HG03135 (cell line): Measurements from ENCODE around the gene ELP2.
"Not testable (repeated sequence)": the region's sequence is repeated elsewhere in the genome, so short reads cannot be mapped to it uniquely, and the experiment has no call there.

Experiments used
- ATAC-seq: cut with Tn5 transposase; IDR thresholded peaks from one replicate; pipeline ENCODE4 v1.9.1; 2021; ENCODE audit warnings: mild to moderate bottlenecking, moderate library complexity; ENCODE audit not compliant: unreplicated experiment

ELP2 gene

GRCh38 chr18:36187193-36187825, 57.6 kb downstream of the ELP2 start, which contains the start of gene MOCOS:
Gene MOCOS, plus strand, starts transcription at chr18:36187497. Its CDS starts 43 bp downstream, at chr18:36187540.
- peak; percentile 55 for ATAC-seq

DNA sequence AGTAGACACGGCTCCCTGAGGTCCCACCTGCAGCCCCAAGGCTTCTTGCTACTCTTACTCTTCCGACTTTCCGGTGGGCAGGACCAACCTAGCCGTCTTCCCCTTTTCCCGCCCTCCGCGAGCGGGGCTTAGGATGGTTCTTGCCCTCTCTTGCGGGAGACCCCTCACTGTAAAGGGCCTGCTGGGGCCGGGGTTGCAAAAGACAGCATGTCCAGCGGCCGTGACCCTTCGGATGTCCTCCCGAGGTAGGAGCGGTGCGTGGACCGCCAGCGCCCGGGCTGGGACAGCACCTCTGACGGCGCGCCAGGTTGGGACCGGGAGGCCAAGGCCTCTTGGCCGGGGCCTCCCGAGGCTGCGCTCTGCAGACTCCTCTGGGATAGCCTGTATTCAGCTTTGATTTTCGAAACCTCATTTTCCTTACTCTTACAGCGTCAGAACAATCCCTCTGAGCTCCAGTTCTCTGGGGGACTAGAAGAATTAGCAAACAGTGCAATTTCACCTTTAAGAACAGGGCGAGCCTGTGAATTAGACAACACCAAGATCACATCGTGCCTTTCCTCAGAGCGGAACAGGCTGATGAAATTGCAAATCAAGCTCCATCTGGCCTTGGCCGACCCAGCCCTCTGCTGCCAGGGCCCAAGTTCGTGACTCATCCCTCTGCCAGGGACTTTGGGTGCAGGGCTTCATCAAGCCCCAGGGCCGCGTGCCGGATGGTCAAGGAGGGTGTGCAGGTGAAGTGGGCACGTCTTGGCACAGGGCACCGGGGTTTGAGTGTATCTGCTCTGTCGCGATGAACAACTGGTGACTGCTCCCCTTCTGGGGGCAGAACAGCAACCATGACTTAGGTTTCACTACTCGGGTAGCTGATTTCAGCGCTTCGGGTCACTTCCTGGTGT, 58.4 kb downstream of the ELP2 start:
- no peak for ATAC-seq

DNA sequence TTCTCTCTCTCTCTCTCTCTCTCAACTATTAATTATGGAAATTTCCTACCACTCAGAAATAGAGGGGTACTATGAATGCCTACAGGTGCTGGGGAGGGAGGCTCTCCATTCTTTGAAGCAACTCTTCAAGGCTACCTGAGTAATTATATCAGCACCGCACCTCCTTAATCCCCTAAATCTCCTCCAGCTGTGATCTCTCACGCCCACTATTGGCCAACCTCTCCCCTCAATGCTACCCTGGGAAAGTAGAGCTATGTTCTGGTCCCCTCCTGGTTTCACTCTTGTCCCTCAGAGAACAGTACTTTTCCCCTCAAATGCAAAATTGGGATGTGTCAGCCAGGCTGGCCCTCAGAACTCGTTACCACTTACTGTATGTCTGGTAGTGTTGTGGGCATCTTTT, 59.2 kb downstream of the ELP2 start:
- ATAC-seq = no peak

DNA sequence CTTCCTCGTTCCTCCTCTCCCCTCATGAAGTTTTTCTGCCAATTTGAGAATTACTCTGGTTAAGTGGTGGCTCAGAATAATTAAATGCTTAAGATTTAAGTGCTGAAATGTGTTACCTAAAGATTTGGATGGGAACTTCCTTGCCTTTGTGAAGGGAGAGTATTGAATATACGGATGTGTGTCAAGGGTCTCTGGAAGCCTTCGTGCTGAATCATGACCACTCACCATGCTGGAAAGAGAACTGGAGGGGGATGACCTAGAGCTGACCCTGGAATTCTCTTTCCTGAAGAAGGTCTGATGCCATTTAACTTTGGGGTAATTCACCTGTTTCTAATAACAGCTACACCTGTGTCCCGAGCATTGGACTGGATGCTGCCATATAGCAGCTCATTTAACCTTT, 59.8 kb downstream of the ELP2 start:
- no peak for ATAC-seq

- ATAC-seq = no peak
These were observed 61.6 kb downstream of the ELP2 start for GRCh38 chr18:36191286-36191685.

DNA sequence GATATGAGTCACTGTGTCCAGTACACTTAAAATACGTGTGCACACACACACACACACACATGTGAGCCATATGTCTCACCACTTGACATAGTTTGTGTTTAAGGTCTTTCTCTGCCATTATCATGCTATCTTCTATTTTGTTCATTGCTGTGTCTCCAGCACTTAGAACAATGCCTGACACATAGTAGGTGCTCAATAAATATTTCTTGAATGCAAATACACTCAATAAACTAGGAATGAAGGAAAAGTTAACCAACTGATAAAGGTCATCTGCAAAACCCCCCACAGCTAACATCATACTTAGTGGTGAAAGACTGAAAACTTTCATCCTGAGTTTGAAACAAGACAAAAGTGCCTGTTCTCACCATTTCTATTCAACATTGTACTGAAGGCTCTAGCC, 62.0 kb downstream of the ELP2 start:
- ATAC-seq = no peak

DNA sequence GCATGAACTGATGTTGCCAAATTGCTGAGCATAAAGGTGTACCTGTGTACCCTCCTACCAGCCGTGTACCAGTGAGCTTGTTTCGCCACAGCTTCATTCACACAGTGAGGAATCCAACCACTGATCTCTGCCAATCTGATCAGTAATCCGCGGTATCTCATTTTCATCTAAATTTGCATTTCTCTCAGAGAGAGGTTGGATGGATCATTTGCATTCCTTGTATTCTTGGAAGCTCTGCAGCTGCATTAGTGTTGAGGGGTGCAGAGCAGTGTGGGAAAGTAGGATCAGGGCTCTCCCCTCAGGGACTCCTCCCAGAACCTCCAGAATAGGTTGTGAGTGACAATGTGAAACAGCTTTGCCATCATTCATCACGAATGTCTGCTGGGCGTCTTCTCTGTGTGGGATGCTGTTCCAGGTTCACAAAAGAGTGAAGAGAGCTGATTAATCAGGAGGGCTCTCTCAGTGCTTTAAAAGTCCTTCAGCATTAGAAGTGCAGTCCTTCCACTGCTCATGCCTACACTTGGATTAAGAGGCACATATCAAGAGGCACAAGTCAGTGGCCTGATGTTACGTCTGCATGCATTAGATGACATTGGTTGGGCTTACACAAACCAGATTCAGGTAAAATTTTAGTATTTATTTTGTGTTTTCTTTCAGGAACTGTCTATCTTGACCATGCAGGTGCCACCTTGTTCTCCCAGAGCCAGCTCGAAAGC, 65.1 kb downstream of the ELP2 start:
- ATAC-seq = no peak

GRCh38 chr18:36195427-36196122, 65.9 kb downstream of the ELP2 start:
- ATAC-seq = no peak

DNA sequence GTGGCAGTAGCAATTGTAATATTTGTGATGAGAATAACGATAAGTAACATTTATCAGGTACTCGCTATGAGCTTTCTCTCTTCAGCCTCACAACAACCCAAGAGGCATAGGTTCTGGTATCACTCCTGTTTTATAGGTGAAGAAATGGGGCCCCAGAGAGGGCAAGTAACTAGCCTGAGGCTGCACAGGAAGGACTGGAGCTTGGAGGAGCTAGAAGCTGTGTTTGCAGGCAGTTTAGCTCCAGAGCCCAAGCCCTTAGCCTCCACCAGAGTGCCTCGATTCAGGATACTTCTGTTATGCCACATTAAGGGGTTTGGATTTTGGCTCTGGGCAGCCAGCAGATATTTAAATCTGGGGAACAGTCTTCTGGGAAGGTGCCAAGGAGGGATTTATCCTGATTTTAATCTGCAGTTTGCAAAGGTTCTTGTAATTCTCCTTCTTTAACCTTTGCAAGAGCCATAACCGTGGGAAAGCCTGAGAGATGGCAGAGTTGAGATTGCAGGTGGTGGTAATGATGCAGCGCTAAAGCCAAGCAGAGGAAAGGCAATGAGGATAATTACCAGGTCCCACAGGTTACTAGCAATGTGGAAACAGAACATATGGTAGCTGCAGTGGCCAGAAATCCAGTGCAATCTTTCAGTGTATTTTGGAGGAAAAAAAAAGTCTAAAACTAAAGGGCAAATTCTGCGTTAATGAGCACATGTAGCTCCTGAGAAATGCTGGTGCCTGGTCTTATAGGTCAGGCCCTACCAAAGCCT, 66.7 kb downstream of the ELP2 start:
- no peak for ATAC-seq

GRCh38 chr18:36197511-36198166, 67.9 kb downstream of the ELP2 start:
- no peak for ATAC-seq

DNA sequence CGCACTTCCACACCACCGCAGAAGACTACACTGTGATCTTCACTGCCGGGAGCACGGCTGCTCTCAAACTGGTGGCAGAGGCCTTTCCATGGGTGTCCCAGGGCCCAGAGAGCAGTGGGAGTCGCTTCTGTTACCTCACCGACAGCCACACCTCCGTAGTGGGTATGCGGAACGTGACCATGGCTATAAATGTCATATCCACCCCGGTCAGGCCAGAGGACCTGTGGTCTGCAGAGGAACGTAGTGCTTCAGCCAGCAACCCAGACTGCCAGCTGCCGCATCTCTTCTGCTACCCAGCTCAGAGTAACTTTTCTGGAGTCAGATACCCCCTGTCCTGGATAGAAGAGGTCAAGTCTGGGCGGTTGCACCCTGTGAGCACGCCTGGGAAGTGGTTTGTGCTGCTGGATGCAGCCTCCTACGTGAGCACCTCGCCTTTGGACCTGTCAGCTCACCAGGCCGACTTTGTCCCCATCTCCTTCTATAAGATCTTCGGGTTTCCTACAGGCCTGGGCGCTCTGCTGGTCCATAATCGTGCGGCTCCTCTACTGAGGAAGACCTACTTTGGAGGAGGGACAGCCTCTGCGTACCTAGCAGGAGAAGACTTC, 70.1 kb downstream of the ELP2 start:
- no peak for ATAC-seq

GRCh38 chr18:36200354-36200771, 70.7 kb downstream of the ELP2 start:
- no peak for ATAC-seq

- no peak for ATAC-seq
These were observed 72.1 kb downstream of the ELP2 start for GRCh38 chr18:36201765-36202164.

GRCh38 chr18:36203360-36203895, 73.7 kb downstream of the ELP2 start:
- no peak for ATAC-seq

- no peak for ATAC-seq
These were observed 75.5 kb downstream of the ELP2 start for GRCh38 chr18:36205166-36205565.

DNA sequence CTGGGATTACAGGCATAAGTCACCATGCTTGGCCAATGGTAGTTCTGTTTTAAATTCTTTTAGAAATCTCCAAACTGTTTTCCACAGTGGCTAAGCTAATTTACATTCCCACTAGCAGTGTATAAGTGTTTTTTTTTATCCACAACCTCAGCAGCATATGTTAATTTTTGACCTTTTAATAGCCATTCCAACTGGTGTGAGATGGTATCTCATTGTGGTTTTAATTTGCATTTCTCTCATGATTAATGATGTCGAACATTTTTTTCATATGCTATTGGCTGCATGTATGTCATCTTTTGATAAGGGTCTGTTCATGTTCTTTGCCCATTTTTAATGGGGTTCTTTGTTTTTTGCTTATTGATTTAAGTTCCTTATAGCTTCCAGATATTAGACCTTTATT, 77.6 kb downstream of the ELP2 start:
- no peak for ATAC-seq

DNA sequence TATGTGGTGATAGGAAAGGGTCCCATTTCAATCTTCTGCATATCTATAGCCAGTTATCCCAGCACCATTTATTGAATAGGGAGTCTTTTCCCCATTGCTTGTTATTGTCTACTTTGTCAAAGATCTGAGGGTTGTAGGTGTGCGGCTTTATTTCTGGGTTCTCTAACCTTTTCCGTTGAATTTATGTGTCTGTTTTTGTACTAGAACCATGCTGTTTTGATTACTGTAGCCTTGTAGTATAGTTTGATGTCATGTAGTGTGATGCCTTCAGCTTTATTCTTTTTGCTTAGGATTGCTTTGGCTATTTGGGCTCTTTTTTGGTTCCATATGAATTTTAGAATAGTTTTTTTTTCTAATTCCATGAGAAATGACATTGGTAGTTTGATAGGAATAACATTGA, 78.3 kb downstream of the ELP2 start:
- ATAC-seq = not testable (repeated sequence)

DNA sequence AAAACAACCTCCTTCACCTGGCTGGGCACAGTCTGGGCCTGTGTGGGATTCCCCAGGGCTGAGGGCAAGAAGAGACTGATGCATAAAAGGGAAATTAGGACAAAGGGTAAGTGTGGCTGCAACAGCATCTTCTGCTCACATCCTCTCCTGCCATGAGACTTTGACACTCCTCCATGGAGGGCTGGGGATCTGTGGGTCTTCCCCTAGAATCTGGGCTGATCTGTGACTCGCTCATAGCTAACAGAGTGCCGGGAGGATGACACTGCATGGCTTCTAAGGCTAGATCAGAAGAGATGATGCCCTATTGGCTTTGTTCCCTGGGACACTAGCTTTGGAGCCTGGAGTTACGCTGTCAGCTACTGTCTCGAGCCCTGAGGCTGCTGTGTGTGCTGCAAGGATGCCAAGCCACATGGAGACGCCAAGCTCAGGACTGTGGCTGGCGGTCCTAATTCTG, 81.9 kb downstream of the ELP2 start:
- ATAC-seq = no peak
